ENCODE data around the gene STARD9. TPM values are rescaled to one million over a fixed set of nuclear protein-coding genes. Genes with fewer than 3 reads are reported as not detected.
"Not testable (repeated sequence)": the region's sequence is repeated elsewhere in the genome, so short reads cannot be mapped to it uniquely, and the experiment has no call there.

The STARD9 gene
- total RNA-seq, 2 donors from 2014 or later, result 6.5 to 7.4 TPM

DNA sequence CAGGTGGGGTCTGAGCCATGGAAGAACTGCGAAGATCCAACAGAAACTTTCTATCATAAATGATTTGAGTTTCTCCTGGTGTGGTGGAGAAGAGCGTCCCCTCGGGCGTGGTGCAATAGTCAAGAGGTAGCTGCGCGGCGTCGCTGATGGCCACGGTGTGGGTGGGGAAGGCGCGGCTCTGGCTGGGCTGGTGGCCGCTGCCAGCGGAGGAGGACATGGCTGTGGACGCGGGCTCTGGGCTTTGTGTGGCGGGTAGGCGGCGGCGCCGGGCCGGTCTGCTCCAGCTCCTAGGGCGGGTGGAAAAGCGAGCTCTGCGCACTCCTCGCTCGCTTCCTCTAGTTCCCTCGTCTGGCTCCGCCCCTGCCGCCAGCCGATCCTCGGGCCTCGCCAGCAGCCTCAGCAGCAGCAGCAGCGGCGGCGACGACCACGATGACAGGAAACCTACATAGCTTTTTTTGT lies 5.9 kb downstream of the STARD9 start:
- Mint-ChIP-seq H3K27ac (peak overlapping the region; percentile 58 to 70), H3K9me3 (no peaks in the 10 kb centered on the region), H3K36me3 (peaks cover 0 to 3% of the 10 kb centered on the region in 2 donors)
- DNase-seq (ENCODE audit: low spot score in 2 of 2) (peak; percentile 77 to 79), ATAC-seq (peak; percentile 98)

DNA sequence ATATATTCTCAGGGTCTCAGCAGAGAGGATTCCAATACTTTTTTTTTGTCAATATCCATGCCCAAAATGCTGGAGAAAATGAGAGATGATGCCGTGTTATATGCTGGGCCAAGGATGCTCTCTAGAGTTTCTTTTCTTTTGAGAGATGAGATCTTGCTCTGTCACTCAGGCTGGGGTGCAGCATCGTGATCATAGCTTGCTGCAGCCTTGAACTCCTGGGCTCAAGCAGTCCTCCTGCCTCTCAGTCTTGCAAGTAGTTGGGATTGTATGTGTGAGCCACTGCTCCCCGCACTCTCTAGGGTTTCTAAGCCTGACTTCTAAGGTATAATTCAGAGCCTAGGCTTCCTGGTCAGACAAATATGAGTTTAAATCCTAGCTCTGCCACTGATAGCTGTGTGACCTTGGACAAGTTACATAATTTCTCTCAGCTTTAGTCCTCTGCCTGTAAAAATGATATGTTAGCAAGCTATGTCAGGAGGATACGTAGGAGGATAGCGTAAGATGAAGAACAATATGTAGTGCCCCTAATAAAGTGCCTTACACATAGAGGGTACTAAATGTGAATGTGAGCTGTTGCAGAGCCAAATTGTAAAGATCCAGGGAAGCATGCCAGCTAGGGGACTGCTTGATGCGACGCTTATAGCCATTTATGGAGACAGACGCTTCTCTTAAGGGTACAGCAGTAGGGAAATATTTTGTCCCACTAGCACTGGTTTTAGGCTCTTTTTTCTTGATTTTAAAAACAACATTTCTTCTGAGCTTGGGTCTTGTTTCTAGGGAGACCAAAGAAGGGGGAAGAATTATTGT lies 7.4 kb downstream of the STARD9 start:
- no peak overlapping the region for H3K27ac Mint-ChIP-seq
- no peaks in the 10 kb centered on the region for H3K9me3 Mint-ChIP-seq
- DNase-seq (ENCODE audit: low spot score in 2 of 2), result no peak
- H3K36me3 Mint-ChIP-seq, result no peaks in the 10 kb centered on the region
- ATAC-seq, result no peak

DNA sequence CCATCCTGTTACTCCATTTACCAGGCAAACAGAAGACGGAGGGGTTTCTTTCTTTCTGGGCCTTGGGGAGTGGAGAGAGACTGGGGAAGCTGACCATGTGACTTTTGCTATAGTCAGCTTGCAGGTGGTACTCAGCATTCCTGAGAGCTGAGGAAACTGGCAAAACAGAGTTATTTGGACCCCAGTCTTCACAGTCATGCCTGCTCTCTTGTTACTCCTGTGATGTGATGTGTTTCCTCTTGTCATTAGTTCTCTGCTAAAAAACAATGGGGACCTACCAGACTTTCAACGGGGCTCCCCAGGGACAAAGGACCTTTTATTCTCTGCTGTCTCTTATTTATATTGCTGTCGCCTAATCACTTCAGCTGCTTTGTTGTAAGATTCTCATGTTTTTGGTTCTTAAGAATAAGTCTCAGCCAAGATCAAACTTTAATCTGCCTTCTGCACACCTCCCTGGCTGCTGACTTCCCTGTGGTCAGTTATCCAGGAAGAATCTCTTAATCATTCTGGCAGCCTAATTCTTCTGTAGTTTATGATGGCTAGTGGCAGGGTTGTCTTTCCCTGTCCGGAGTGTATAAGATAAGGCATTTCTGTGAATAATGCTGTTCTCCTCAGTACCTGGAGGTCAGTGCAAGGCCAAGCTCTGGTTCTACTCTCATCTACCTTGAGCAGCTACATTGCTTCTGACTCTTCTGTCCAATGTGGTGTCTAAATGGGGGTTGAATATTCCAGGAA lies 8.8 kb downstream of the STARD9 start:
- Mint-ChIP-seq H3K9me3 (no peaks in the 10 kb centered on the region), H3K27ac (no peak overlapping the region), H3K36me3 (no peaks in the 10 kb centered on the region)
- no peak for DNase-seq (ENCODE audit: low spot score in 2 of 2)
- no peak for ATAC-seq

DNA sequence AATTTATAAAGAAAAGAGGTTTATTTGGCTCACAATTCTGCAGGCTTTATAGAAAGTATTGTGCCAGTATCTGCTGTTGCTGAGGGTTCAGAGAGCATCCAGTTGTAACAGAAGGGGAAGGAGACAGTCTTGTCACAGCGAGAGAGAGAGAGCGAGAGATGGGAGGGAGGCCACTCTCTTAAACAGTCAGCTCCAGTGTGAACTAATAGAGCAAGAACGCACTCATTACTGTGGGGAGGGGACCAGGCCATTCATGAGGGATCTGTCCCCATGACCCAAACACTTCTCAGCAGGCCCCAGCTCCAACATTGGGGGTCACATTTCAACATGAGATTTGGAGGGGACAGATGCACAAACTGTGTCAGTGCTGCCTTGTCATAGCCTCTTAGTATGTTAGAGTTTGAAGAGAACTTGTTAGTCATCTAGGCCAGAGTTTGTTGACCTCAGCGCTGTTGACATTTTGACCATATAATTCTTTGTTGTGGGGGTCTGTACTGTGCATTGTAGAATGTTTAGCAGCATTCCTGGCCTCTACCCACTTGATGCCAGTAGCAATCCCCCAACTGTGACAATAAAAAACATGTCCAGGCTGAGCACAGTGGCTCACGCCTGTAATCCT lies 15.3 kb downstream of the STARD9 start:
- Mint-ChIP-seq H3K27ac (peak overlapping the region in 1 of 2 donors; percentile 5), H3K36me3 (no peaks in the 10 kb centered on the region), H3K9me3 (no peaks in the 10 kb centered on the region)
- DNase-seq (ENCODE audit: low spot score in 2 of 2) (no peak), ATAC-seq (no peak)

DNA sequence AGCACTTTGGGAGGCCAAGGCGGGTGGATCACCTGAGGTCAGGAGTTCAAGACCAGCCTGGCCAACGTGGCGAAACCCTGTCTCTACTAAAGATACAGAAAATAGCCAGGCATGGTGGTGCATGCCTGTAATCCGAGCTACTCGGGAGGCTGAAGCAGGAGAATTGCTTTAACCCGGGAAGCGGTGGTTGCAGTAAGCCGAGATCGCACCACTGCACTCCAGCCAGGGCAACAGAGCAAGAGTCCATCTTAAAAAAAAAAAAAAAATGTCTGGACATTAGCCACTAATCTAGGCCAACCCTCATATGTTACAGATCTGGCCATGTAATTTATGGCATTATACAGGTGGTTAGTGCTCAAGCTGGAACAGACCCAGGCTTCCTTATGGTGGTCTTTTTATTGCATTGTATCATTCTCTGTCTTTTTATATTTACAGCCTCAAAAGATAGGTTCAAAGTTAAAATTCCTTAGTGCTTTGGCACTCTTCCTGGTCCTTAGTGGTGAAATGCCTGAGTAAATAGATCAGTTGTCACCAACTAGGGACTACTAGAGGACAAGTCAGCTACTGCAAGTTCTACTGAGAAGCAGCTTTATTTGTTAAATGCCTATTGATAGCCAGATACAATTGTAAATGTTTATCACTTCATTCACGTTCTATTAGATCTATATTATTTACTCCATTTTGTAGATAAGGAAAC lies 16.0 kb downstream of the STARD9 start:
- no peak overlapping the region for H3K27ac Mint-ChIP-seq
- ATAC-seq, result no peak

DNA sequence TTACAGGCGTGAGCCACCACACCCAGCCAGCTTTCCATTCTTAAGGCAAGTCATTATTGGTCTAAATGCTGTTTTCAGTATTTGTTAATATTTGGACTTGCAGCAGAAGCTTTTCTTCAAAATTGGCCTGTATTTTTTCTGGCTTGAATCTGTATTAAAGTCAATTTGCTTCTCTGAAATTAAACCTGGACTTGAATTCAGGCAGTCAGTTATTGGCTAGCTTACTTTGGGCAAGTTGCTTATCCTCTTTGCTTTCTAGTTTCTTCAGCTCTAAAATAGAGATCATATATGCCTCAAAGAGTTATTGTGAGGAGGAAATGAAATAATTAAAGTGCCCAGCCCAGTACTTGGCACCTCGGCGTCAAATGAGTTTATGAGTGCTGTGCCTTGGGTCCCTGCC lies 17.3 kb downstream of the STARD9 start:
- ATAC-seq, result no peak
- H3K9me3 Mint-ChIP-seq, result no peaks in the 10 kb centered on the region

More for the DNA sequence above, 16.0 kb downstream of the STARD9 start:
- no peak for DNase-seq (ENCODE audit: low spot score in 2 of 2)
- no peaks in the 10 kb centered on the region for H3K36me3 Mint-ChIP-seq
- H3K9me3 Mint-ChIP-seq, result no peaks in the 10 kb centered on the region

DNA sequence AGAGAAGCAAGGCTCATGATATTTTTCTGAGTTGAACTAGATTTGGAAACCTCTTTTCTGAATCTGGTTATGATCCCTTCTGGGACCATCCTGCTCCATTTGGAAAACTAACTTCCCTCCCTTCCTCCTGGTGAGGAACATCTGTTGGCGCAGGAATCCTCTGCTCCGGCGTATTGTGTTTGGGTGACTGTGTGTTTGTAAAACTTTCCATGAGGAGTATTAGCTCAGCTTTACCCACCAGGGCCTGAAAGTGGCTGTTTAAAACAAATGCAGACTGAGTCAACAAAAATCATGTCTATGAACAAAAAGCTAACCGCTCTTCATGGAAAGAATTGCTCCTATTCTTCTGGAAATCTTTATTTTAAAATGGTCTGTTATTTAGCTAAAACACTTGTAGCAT lies 17.7 kb downstream of the STARD9 start:
- Mint-ChIP-seq H3K27ac (peak overlapping the region in 1 of 2 donors; percentile 15), H3K9me3 (no peaks in the 10 kb centered on the region), H3K36me3 (no peaks in the 10 kb centered on the region)
- DNase-seq (ENCODE audit: low spot score in 2 of 2) (no peak), ATAC-seq (no peak)

More for the DNA sequence above, 17.3 kb downstream of the STARD9 start:
- no peak for DNase-seq (ENCODE audit: low spot score in 2 of 2)
- Mint-ChIP-seq H3K27ac (no peak overlapping the region), H3K36me3 (no peaks in the 10 kb centered on the region)

DNA sequence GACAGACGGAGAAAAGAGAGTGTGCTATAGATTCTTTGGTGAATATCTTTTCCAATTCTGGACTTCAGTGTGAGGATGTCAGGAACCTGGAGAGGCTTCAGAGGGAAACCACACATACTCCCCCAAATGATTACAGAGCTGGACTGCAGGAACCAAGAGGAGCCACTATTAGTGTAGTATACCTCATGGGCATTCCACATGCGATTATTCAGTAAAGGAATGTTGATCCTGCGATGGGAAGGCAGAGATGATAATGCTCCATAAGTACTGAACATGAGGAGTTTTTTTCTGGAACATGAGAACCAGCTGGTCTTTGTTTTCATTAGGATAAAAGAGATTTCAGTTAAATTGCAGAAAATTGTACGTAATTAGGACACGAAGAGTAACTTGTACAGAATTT lies 18.7 kb downstream of the STARD9 start:
- ATAC-seq (no peak), DNase-seq (ENCODE audit: low spot score in 2 of 2) (no peak)
- H3K9me3 Mint-ChIP-seq, result no peaks in the 10 kb centered on the region
- H3K36me3 Mint-ChIP-seq, result no peaks in the 10 kb centered on the region
- H3K27ac Mint-ChIP-seq, result no peak overlapping the region

DNA sequence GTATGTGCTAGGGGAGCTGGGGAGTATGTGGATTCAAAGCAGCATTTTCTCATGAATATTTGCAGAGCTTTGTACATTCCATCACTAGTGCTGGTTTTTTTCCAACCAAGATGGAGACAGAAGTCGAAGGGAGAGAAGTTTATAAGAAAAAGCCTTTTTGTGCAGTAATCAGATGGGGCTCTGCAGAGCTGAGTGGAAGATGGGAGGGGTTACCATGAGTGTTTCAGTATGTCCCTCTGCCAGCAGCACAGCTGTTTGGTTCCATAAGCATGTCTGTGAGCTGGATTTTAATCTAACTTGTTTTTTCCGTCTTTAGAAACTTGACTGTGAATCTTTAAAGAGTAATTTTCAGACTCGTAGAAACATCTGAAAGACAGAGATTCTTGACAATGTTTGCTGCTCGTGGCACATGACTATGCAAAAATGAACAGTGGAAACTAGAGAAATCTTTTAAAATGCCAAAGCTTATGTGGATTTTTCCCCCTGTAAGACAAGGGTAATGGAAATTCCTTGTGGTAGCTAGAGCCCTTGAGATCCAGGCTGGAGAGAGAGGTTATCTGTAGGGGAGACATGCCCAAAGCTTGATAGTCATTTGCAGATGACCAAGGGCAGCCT lies 20.3 kb downstream of the STARD9 start:
- DNase-seq (ENCODE audit: low spot score in 2 of 2) (no peak), ATAC-seq (no peak)

DNA sequence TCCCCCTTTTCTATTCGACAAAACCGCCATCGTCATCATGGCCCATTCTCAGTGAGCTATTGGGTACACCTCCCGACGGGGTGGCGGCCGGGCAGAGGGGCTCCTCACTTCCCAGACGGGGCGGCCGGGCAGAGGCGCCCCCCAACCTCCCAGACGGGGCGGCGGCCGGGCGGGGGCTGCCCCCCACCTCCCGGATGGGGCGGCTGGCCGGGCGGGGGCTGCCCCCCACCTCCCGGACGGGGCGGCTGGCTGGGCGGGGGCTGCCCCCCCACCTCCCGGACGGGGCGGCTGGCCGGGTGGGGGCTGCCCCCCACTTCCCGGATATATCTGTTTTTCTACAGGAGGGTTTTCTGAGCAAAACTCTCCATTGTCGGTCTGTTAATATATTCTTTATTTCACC lies 25.9 kb downstream of the STARD9 start:
- H3K27ac Mint-ChIP-seq, result not testable (repeated sequence)

More for the DNA sequence above, 20.3 kb downstream of the STARD9 start:
- Mint-ChIP-seq H3K27ac (no peak overlapping the region), H3K36me3 (peaks cover 0 to 5% of the 10 kb centered on the region in 2 donors), H3K9me3 (no peaks in the 10 kb centered on the region)

DNA sequence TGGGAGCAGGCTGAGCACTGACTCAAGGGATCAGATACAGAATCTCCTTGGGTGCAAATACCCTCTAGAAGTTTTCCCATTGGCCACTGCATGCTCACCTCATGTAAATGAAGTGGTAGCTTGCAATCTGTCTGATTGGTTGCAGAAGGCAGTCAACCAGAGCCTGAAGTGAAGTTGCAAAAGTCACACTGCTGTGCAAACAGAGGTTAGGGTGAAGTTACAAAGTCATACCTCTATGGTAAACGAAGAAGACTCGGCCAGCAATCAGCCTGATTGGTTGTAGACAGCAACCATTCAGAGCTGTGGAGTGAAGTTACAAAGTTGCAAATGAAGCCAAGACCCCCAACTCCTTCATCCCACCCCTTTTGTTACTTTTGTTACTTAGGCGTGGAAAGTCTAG lies 27.1 kb downstream of the STARD9 start:
- Mint-ChIP-seq H3K36me3 (peaks cover 4 to 5% of the 10 kb centered on the region in 2 donors), H3K9me3 (no peaks in the 10 kb centered on the region), H3K27ac (no peak overlapping the region)
- DNase-seq (ENCODE audit: low spot score in 2 of 2) (no peak), ATAC-seq (no peak)

More for the DNA sequence above, 25.9 kb downstream of the STARD9 start:
- DNase-seq (ENCODE audit: low spot score in 2 of 2); ATAC-seq; H3K36me3 Mint-ChIP-seq; H3K9me3 Mint-ChIP-seq: not testable (repeated sequence)

DNA sequence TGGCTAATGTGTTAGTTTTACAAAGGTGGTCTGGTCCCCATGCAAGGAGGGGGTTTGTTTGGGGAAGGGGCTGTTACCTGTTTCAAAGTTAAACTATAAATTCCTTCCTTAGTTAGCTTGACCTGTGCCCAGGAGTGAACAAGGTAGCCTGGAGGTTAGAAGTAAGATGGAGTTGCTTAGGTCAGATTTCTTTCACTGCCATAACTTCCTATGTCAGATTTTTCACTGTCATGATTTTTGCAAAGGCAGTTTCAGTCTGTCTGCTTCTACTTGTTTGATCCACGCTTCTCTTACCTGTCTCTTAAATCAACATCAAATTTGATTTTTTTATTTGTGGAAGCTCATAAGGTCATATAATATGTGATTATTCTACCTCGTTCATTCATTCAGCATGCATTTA lies 28.6 kb downstream of the STARD9 start:
- ATAC-seq, result no peak
- no peaks in the 10 kb centered on the region for H3K9me3 Mint-ChIP-seq
- DNase-seq (ENCODE audit: low spot score in 2 of 2), result no peak
- H3K36me3 Mint-ChIP-seq, result peaks cover 4 to 5% of the 10 kb centered on the region in 2 donors
- no peak overlapping the region for H3K27ac Mint-ChIP-seq

DNA sequence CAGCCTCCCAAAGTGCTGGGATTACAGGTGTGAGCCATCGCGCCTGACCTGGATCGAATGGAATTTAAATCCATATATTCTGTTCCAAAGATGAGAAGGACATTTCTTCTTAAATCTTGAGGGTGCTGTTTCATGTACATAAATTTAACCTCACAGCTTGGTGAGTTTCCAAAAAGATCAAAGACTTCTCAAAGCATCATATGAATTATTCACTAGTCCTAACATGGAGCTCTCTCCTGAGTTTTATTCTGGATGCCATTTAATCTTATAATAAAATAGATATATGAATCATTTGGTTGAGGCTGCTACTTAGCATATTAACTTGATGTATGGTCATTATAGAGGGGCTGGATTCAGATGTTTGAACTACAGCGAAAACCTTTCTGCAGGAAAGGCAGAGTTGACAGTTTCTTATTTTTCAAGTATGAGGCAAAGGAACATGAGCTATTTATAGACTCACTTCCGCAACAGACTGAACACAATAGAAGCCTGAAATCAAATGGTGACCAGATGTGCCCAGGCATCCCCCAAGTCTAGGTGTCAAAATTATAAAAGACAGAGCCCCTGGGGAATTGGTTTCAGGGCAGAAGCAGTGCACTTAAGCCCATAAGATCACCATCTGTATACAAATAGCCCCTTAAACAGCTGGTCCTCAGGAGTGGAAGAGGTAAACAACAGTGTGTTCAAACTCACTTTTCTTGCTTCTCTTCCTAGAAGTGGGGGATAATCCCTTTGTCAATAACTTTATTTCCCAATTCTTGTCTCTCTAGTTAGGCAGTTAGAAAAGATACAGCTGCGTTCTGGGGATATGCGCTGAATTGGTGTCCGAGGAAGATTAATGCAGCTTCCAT lies 29.7 kb downstream of the STARD9 start:
- peaks cover 2 to 4% of the 10 kb centered on the region in 2 donors for H3K36me3 Mint-ChIP-seq
- DNase-seq (ENCODE audit: low spot score in 2 of 2), result no peak
- no peaks in the 10 kb centered on the region for H3K9me3 Mint-ChIP-seq
- peak overlapping the region in 1 of 2 donors; percentile 49 for H3K27ac Mint-ChIP-seq
- no peak for ATAC-seq

DNA sequence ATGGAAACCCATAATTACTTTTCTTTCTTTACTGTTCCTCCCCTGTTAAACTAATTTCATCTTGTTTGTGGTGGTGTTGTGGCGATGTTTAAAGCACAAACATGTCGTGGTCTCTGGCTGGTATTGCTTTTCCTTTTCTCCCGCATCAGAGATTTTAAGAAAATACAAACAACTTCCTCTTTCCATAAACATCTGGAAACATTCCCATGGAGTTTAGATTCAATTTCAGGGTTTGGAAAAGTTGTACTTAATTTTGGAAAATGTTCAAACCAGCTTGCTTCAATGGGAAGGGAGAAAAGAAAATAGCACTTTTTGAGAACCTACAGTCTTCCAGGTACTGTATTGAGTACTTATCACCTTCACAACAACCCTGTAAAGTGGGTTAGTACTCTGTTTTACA lies 30.4 kb downstream of the STARD9 start:
- peak overlapping the region in 1 of 2 donors; percentile 49 for H3K27ac Mint-ChIP-seq
- peaks cover 0 to 4% of the 10 kb centered on the region in 2 donors for H3K36me3 Mint-ChIP-seq
- DNase-seq (ENCODE audit: low spot score in 2 of 2) (no peak), ATAC-seq (no peak)
- H3K9me3 Mint-ChIP-seq, result no peaks in the 10 kb centered on the region

DNA sequence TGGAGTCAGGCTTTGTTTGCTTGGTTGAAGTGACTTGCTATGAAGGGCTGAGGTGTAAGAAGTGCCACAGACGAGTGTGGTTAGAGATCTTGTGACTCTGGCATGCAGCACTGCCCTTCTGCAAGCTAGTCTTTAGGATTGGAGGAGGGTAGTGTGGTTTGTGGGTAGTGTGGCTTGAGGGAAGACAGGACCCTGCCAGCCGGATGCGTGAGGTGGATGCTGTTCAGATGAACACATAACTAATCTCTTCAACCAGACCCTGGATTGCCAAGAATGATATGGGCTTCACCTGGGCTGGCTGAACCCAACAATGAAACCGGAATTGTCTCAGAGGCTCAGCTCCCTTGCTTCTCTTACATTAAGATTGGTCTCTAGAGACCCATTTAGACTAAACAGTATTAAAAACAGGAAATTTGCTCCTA lies 32.7 kb downstream of the STARD9 start:
- Mint-ChIP-seq H3K27ac (peak overlapping the region in 1 of 2 donors; percentile 75), H3K9me3 (no peaks in the 10 kb centered on the region), H3K36me3 (no peaks in the 10 kb centered on the region)
- ATAC-seq, result peak; percentile 80 to 90
- DNase-seq (ENCODE audit: low spot score in 2 of 2), result peak; percentile 36 to 72

Measured in activated naive CD4-positive, alpha-beta T cell treated with anti-CD3 and anti-CD28 coated beads, Interleukin-2, amount 50 U/mL, for 72 hours (primary cell).